AG10803 (cell line): ENCODE data around the gene NPHP4.

Experiments used
- DNase-seq: peaks from one replicate; pipeline ENCODE4 v3.0.0; 2010; ENCODE audit warnings: low read depth
- H3K4me3 ChIP-seq: 2 replicates; pipeline ENCODE4 v1.5.1; 2011; ENCODE audit warnings: mild to moderate bottlenecking, low read length, control low read depth
- CTCF ChIP-seq: conservative IDR thresholded peaks from 2 replicates; pipeline ENCODE4 v1.5.1; 2011; ENCODE audit warnings: mild to moderate bottlenecking, low read length, control low read depth, inconsistent platforms

The NPHP4 gene

DNA sequence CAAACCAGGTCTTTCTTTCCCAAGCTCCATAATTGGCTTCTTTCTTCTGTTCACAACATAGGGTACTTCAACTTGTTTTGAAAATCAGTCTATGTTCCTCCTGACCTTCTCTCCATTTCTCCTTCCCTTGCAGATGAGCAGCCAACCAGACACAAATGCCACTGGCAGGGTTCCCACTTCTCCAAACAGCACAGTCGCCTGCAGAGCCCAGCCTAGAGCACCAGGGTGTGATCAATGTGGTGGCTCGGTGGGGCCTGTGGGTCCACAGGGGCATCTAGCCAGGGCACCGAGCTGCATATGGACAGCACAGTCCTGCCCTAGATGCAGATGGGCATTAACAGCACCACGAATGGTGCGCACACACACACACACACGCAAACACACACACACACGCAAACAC lies 112.8 kb downstream of the NPHP4 start:
- no peak for TF ChIP-seq CTCF
- no peak for DNase-seq
- H3K4me3 ChIP-seq = no peak overlapping the region

- no peak overlapping the region for H3K4me3 ChIP-seq
- no peak for TF ChIP-seq CTCF
- DNase-seq = no peak
Measured at GRCh38 chr1:5878971-5879370, 113.3 kb downstream of the NPHP4 start.

- no peak for DNase-seq
- H3K4me3 ChIP-seq = no peak overlapping the region
- no peak for TF ChIP-seq CTCF
Measured at GRCh38 chr1:5877683-5878530, 114.3 kb downstream of the NPHP4 start.

GRCh38 chr1:5877001-5877400 lies 115.2 kb downstream of the NPHP4 start:
- TF ChIP-seq CTCF = no peak

DNA sequence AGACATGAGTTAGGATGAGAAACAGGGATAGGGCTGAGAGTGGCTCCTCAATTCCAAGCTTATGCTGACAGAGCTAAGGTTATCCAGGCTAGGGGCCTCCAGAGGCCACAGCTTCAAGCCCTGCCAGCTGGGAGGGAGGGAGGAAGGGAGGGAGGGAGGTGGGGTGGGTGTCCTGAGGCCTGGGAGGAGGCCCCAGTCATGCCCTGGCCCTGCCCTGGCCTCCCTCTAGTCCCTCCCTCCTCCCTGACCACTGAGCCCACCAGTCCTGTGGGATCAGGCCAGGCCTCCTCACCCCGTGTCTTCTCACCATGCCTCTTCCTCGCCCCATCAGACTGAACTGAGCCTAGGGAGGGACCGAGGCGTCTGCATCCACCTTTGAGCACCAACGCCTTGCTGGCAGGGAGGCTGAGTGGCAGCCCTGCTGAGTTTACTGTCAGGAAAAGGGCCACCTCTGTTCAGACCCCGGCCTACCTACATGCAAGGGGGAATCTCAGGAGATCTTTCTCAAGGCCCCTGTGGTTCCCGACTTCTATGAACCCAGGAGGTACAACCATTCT lies 116.1 kb downstream of the NPHP4 start:
- no peak overlapping the region for H3K4me3 ChIP-seq
- TF ChIP-seq CTCF = no peak
- DNase-seq = no peak

More at GRCh38 chr1:5877001-5877400, 115.2 kb downstream of the NPHP4 start:
- H3K4me3 ChIP-seq = no peak overlapping the region
- DNase-seq = no peak

DNA sequence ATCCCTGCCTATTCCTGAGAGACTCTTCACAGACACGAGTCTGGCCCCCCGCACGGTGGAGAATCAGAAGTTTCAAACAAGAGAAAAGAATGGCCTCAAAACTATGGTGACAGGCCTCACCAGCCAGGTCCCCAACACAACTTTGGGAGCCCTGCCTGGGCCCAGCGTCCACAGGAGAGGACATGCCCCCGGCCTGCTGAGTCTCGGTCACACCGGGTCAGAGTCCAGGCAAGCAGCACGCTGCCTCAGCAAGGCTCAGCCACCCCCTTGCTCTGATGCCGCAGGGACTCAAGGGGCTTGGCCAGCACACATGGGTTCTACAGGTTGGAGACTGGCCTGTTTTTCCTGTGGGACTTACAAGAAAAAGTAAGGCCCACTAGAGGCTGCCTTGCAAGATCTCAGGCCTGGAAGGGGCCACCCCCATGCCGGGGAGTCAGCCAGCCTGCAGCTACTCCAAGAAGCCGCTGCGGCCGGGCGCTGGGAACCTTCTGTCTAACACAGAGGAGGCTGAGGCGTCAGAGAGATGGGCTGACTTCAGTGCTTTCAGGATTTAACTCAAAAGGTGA lies 116.8 kb downstream of the NPHP4 start:
- no peak overlapping the region for H3K4me3 ChIP-seq
- no peak for TF ChIP-seq CTCF
- DNase-seq = no peak
